Measurements from ENCODE around the gene TAS2R41.

DNA sequence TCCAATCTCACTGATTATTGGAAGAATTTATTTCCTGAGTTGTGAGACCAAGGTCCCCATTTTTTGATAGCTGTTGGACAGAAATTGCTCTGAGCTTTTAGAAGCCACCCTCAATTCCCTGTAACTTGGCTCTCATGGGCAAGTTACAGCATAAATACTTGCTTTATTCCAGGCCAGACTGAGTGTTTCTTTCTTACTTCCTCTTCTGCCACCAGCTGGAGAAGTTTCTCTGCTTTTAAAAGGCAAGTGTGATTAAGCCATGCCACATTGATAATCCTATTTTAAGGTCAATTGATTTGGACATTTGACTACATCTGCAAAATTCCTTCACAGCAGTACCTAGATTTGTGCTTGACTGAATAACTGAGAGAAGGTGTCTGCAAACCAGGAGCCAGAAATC lies 14.1 kb upstream of the TAS2R41 start:
- TF ChIP-seq, protein P1, sequence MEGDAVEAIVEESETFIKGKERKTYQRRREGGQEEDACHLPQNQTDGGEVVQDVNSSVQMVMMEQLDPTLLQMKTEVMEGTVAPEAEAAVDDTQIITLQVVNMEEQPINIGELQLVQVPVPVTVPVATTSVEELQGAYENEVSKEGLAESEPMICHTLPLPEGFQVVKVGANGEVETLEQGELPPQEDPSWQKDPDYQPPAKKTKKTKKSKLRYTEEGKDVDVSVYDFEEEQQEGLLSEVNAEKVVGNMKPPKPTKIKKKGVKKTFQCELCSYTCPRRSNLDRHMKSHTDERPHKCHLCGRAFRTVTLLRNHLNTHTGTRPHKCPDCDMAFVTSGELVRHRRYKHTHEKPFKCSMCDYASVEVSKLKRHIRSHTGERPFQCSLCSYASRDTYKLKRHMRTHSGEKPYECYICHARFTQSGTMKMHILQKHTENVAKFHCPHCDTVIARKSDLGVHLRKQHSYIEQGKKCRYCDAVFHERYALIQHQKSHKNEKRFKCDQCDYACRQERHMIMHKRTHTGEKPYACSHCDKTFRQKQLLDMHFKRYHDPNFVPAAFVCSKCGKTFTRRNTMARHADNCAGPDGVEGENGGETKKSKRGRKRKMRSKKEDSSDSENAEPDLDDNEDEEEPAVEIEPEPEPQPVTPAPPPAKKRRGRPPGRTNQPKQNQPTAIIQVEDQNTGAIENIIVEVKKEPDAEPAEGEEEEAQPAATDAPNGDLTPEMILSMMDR (optimal IDR thresholded peaks at IDR 0.05 in 1 of 3, IDR thresholded peaks at IDR 0.05 in 1 of 3, conservative IDR thresholded peaks at IDR 0.05 in 1 of 3; ENCODE audit: extremely low read depth in 1 of 3, insufficient read depth in 2 of 3, low read length in 3 of 3), result no peak
- TF ChIP-seq EZH2 (IDR thresholded peaks at IDR 0.05; ENCODE audit: low read length), result no peak
